A549 treated with DMSO at 1 μM for 4 hours (cell line): ENCODE results near the gene ATG4C. TPM values are rescaled to one million over a fixed set of nuclear protein-coding genes. Genes with fewer than 3 reads are reported as not detected.

Experiments
- total RNA-seq: library from RNA; stranded (reverse); fragments of 200-300 nt; extraction: Qiagen RNA extraction; gene quantifications from 5 replicates; pipeline ENCODE4 v1.2.3, GENCODE V29; 2022; ENCODE audit warnings: low read depth

The ATG4C gene, protein sequence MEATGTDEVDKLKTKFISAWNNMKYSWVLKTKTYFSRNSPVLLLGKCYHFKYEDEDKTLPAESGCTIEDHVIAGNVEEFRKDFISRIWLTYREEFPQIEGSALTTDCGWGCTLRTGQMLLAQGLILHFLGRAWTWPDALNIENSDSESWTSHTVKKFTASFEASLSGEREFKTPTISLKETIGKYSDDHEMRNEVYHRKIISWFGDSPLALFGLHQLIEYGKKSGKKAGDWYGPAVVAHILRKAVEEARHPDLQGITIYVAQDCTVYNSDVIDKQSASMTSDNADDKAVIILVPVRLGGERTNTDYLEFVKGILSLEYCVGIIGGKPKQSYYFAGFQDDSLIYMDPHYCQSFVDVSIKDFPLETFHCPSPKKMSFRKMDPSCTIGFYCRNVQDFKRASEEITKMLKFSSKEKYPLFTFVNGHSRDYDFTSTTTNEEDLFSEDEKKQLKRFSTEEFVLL
- total RNA-seq = 4.0 to 6.1 TPM (median 4.8 TPM) in 5 replicates

DNA sequence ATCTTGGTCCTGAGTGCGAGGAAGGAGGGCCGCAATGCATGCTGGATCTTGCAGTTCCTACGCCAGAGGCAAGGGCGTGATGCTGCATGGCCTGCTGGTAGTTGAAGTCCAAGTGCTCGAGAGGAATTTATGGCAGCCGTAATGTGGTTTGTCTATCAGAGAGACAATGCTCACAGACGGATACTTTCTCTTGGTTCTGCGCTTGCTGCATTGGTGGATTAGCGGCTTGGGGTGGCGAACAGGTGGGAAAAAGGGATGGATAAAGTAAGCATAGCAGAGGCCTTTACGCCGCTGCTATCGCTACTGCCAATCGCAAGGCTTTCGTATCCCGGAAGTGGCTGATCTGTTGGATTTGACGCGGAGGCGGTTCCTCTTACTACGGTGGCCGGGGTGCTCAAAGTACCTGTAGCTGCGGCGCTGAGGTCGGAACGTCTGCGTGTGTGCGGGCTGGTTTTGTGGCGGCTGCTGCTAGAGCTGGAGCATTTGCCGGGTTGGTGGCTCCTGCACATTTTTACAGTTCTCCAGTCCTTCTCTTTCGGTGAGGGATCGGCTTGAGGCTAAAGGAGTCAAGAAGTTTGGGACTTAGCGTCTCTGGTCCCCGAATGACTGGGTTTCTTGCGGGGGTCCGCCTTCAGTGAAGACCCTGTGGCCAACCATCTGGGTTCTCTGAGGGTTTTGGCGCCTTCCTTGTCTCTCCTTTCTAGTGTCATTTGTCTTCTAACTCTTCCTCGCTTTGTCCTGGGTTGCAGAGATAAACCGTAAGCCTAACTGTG, at the start of gene ATG4C:
Gene ATG4C, plus strand, starts transcription at position 397 of the 773 bp plus-strand sequence. CDS start 19,655 bp downstream, outside the sequence.

Other genes starting within 250 kb of the ATG4C start
- gene ANGPTL3, start 186.6 kb upstream of the ATG4C start, total RNA-seq = not detected in 5 replicates
- gene DOCK7, start 95.7 kb upstream of the ATG4C start, total RNA-seq = 14.1 to 27.8 TPM (median 16.2 TPM) in 5 replicates